KMS-11 (cell line): ENCODE results near the gene ADGRD2.

ENCODE experiments used
- H2AFZ ChIP-seq: fragments of 200-600 bp; sonication (generic); 2 replicates; pipeline ENCODE4 v1.6.1; 2016; ENCODE audit warnings: antibody characterized with exemption, mixed run types, low read depth
- H3K27ac ChIP-seq: fragments of 200-600 bp; sonication (generic); 2 replicates; pipeline ENCODE4 v1.6.1; 2016; ENCODE audit warnings: mild to moderate bottlenecking, mixed run types
- H3K27me3 ChIP-seq: fragments of 200-600 bp; sonication (generic); 2 replicates; pipeline ENCODE4 v1.6.1; 2017; ENCODE audit warnings: mild to moderate bottlenecking, low read depth, mixed run types, moderate library complexity; ENCODE audit not compliant: insufficient read depth
- H3K36me3 ChIP-seq: fragments of 200-600 bp; sonication (generic); 2 replicates; pipeline ENCODE4 v1.6.1; 2017; ENCODE audit warnings: mild to moderate bottlenecking, mixed run types; ENCODE audit not compliant: insufficient read depth
- H3K4me1 ChIP-seq: fragments of 200-600 bp; sonication (generic); 2 replicates; pipeline ENCODE4 v1.6.1; 2016; ENCODE audit warnings: mild to moderate bottlenecking, low read depth, mixed run types; ENCODE audit not compliant: poor library complexity, severe bottlenecking
- H3K4me2 ChIP-seq: fragments of 200-600 bp; sonication (generic); 2 replicates; pipeline ENCODE4 v1.7.0; 2016; ENCODE audit warnings: mild to moderate bottlenecking, mixed run types
- H3K4me3 ChIP-seq: fragments of 200-600 bp; sonication (generic); IDR thresholded peaks from 2 replicates; pipeline ENCODE4 v1.6.1; 2017; ENCODE audit warnings: low read depth, low read length, mixed read lengths; ENCODE audit not compliant: insufficient read depth
- H3K79me2 ChIP-seq: fragments of 200-600 bp; sonication (generic); 2 replicates; pipeline ENCODE4 v1.6.1; 2016; ENCODE audit warnings: low read depth, mixed run types; ENCODE audit not compliant: insufficient read depth
- H3K9ac ChIP-seq: fragments of 200-600 bp; sonication (generic); 2 replicates; pipeline ENCODE4 v1.6.1; 2016; ENCODE audit warnings: mild to moderate bottlenecking, mixed run types
- H4K20me1 ChIP-seq: fragments of 200-600 bp; sonication (generic); 2 replicates; pipeline ENCODE4 v1.6.1; 2016; ENCODE audit warnings: mild to moderate bottlenecking, mixed run types; ENCODE audit not compliant: insufficient read depth
- CTCF ChIP-seq: fragments of 200-600 bp; sonication (generic); conservative IDR thresholded peaks from 2 replicates; pipeline ENCODE4 v1.6.1; 2017; ENCODE audit warnings: low read depth, mild to moderate bottlenecking, antibody characterized with exemption, low read length, moderate library complexity, mixed read lengths

The ADGRD2 gene

GRCh38 chr9:124458441-124458840 is 8.2 kb downstream of the ADGRD2 start:
- no peak for TF ChIP-seq CTCF

GRCh38 chr9:124462739-124463138 is 12.5 kb downstream of the ADGRD2 start:
- no peak overlapping the region for H2AFZ ChIP-seq
- H3K4me1 ChIP-seq = no peaks in the 10 kb centered on the region
- H3K9ac ChIP-seq = no peak overlapping the region
- H3K79me2 ChIP-seq = no peaks in the 10 kb centered on the region
- no peak overlapping the region for H3K4me3 ChIP-seq
- H3K4me2 ChIP-seq = no peak overlapping the region
- no peaks in the 10 kb centered on the region for H3K27me3 ChIP-seq
- TF ChIP-seq CTCF = no peak
- H3K27ac ChIP-seq = no peak overlapping the region
- no peaks in the 10 kb centered on the region for H4K20me1 ChIP-seq
- H3K36me3 ChIP-seq = no peaks in the 10 kb centered on the region

More at GRCh38 chr9:124458441-124458840, 8.2 kb downstream of the ADGRD2 start:
- H2AFZ ChIP-seq = no peak overlapping the region
- no peaks in the 10 kb centered on the region for H3K4me1 ChIP-seq
- H3K36me3 ChIP-seq = no peaks in the 10 kb centered on the region
- H3K27me3 ChIP-seq = no peaks in the 10 kb centered on the region
- H4K20me1 ChIP-seq = no peaks in the 10 kb centered on the region
- no peak overlapping the region for H3K9ac ChIP-seq
- H3K4me2 ChIP-seq = no peak overlapping the region
- H3K79me2 ChIP-seq = no peaks in the 10 kb centered on the region
- no peak overlapping the region for H3K27ac ChIP-seq
- H3K4me3 ChIP-seq = no peak overlapping the region

- H3K4me1 ChIP-seq = no peaks in the 10 kb centered on the region
- H3K9ac ChIP-seq = no peak overlapping the region
- H3K27ac ChIP-seq = no peak overlapping the region
- TF ChIP-seq CTCF = no peak
- H4K20me1 ChIP-seq = no peaks in the 10 kb centered on the region
- H3K36me3 ChIP-seq = no peaks in the 10 kb centered on the region
- no peak overlapping the region for H2AFZ ChIP-seq
- no peak overlapping the region for H3K4me3 ChIP-seq
- H3K79me2 ChIP-seq = no peaks in the 10 kb centered on the region
- no peak overlapping the region for H3K4me2 ChIP-seq
- H3K27me3 ChIP-seq = no peaks in the 10 kb centered on the region
Observed at GRCh38 chr9:124465736-124466135, 15.5 kb downstream of the ADGRD2 start.

GRCh38 chr9:124467410-124468060 is 17.3 kb downstream of the ADGRD2 start:
- Histone ChIP-seq H3K27ac (no peak overlapping the region), H3K4me3 (no peak overlapping the region), H3K9ac (no peak overlapping the region), H3K4me1 (no peaks in the 10 kb centered on the region), H4K20me1 (no peaks in the 10 kb centered on the region), H3K4me2 (no peak overlapping the region), H3K27me3 (no peaks in the 10 kb centered on the region), H3K79me2 (no peaks in the 10 kb centered on the region), H3K36me3 (no peaks in the 10 kb centered on the region), H2AFZ (no peak overlapping the region)
- no peak for TF ChIP-seq CTCF
